IPS-20b (cell line): ENCODE data around the gene NF2.

Experiments used
- H3K27ac ChIP-seq: one replicate; pipeline ENCODE4 v1.5.1; 2013; ENCODE audit warnings: low read length
- H3K27me3 ChIP-seq: 2 replicates; pipeline ENCODE4 v1.6.1; 2013; ENCODE audit warnings: mild to moderate bottlenecking, low read length, inconsistent platforms; ENCODE audit not compliant: insufficient read depth
- H3K36me3 ChIP-seq: 2 replicates; pipeline ENCODE4 v1.6.1; 2013; ENCODE audit warnings: low read depth, mild to moderate bottlenecking, inconsistent platforms, low read length, moderate library complexity; ENCODE audit not compliant: insufficient read depth
- H3K4me1 ChIP-seq: 2 replicates; pipeline ENCODE4 v1.6.1; 2013; ENCODE audit warnings: mild to moderate bottlenecking, control low read depth, inconsistent platforms, low read length, moderate library complexity; ENCODE audit not compliant: insufficient read depth
- H3K4me3 ChIP-seq: 2 replicates; pipeline ENCODE4 v1.5.1; 2013; ENCODE audit warnings: mild to moderate bottlenecking, low read length, inconsistent platforms
- H3K9ac ChIP-seq: 2 replicates; pipeline ENCODE4 v1.6.1; 2013; ENCODE audit warnings: low read depth, mild to moderate bottlenecking, inconsistent platforms, low read length, moderate library complexity
- H3K9me3 ChIP-seq: 2 replicates; pipeline ENCODE4 v1.6.1; 2013; ENCODE audit warnings: mild to moderate bottlenecking, low read depth, low read length, inconsistent platforms; ENCODE audit not compliant: insufficient read depth

NF2 gene

DNA sequence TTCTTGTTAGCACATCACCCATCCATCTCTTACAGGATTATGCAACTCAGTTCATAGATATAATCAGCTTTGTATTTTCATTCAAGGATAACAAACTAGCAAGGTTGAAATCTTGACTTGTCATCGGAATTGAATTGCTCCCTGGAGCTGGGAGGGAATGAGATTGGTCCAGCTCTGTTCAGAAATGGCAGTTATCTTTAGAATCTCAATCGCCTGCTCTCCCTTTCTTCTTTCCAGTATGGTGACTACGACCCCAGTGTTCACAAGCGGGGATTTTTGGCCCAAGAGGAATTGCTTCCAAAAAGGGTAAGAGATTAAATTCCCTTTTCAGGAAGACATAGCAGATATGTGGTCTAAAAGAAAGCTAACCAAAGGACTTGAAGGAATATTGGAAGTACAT lies 51.0 kb downstream of the NF2 start:
- Histone ChIP-seq H3K9ac (no peak overlapping the region), H3K9me3 (no peaks in the 10 kb centered on the region), H3K4me1 (peaks cover 8% of the 10 kb centered on the region), H3K4me3 (no peak overlapping the region), H3K27ac (no peak overlapping the region), H3K27me3 (no peaks in the 10 kb centered on the region), H3K36me3 (peaks cover 24% of the 10 kb centered on the region)

DNA sequence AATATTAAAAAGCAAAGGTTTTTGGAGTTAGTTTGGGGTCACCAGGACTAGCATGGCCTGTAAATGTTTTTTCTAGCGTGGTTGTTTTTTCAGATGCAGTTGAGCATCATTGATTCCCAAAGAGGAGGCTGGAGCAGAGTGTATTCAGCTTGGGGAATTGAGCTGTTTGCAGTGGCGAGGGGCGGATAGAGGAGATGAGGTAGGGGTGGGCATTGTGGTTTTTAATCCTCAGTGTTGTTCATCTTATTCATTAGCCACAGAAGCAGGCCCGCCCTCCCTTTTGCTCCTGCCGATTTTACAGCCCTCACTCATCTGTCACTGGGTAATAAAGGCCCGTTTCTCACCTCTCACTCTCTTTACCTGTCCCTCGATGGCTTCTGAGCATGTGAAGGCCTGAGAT lies 51.4 kb downstream of the NF2 start:
- no peaks in the 10 kb centered on the region for H3K9me3 ChIP-seq
- no peak overlapping the region for H3K4me3 ChIP-seq
- H3K27ac ChIP-seq = no peak overlapping the region
- H3K4me1 ChIP-seq = peaks cover 8% of the 10 kb centered on the region
- H3K9ac ChIP-seq = no peak overlapping the region
- H3K27me3 ChIP-seq = no peaks in the 10 kb centered on the region
- peaks cover 29% of the 10 kb centered on the region for H3K36me3 ChIP-seq

DNA sequence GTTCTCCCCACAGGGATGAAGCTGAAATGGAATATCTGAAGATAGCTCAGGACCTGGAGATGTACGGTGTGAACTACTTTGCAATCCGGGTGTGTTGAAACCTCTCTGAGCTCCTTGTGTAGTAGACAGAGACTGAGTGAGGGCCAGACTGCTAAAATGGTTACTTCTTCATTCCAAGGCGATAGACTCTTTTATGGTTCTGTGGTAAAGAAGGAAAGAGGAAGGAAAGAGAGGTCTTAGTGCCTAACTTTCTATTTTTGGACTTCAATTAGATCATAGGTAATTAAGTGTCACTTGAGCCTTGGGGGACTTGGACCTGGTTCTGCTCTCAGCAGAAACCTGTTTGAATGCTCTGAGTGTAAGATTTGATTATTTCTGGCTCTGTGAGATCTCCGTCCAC lies 54.7 kb downstream of the NF2 start:
- Histone ChIP-seq H3K27me3 (no peaks in the 10 kb centered on the region), H3K4me1 (no peaks in the 10 kb centered on the region), H3K4me3 (no peak overlapping the region), H3K27ac (no peak overlapping the region), H3K9me3 (no peaks in the 10 kb centered on the region), H3K36me3 (peaks cover 52% of the 10 kb centered on the region), H3K9ac (no peak overlapping the region)

DNA sequence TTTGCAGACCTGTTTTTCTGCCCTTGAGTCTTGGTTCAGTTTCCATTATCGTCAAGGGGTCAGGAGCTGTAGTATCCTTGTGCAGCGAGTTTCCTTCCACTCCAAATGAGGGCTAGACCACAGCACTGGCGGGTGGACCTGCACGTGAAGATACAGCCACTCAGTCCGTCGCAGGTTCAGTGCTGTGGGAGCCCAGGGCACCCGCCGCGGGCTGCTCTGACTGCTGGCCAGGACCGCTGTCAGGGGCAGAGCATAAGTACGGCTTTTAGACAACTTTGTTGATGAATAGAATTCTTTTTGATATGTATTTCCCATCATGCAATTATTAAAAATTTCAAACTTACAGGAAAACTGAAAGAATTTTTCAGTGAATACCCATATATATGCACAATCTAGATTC lies 56.6 kb downstream of the NF2 start:
- no peak overlapping the region for H3K27ac ChIP-seq
- H3K9me3 ChIP-seq = no peaks in the 10 kb centered on the region
- H3K9ac ChIP-seq = no peak overlapping the region
- H3K4me1 ChIP-seq = no peaks in the 10 kb centered on the region
- no peaks in the 10 kb centered on the region for H3K27me3 ChIP-seq
- peaks cover 67% of the 10 kb centered on the region for H3K36me3 ChIP-seq
- H3K4me3 ChIP-seq = no peak overlapping the region

DNA sequence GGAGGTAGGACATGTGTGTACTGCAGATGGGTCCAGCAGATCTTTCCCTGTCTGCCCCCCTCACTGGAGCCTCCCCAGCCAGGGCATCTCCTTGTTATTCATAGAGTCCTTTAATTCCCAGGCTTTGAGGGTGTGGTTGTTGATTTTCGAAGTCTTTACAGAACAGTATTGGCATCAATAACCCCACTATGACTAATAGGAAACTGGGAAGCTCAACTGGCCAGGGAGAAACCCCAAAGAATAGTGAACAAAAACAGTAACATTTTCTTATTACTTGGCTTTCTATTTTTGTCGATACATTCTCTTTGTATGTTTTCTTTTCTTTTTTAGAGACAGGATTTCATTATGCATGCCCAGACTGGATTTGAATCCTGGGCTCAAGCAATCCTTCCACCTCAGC lies 57.9 kb downstream of the NF2 start:
- no peaks in the 10 kb centered on the region for H3K9me3 ChIP-seq
- H3K9ac ChIP-seq = no peak overlapping the region
- H3K36me3 ChIP-seq = peaks cover 73% of the 10 kb centered on the region
- no peak overlapping the region for H3K27ac ChIP-seq
- H3K27me3 ChIP-seq = no peaks in the 10 kb centered on the region
- H3K4me3 ChIP-seq = no peak overlapping the region
- H3K4me1 ChIP-seq = no peaks in the 10 kb centered on the region

DNA sequence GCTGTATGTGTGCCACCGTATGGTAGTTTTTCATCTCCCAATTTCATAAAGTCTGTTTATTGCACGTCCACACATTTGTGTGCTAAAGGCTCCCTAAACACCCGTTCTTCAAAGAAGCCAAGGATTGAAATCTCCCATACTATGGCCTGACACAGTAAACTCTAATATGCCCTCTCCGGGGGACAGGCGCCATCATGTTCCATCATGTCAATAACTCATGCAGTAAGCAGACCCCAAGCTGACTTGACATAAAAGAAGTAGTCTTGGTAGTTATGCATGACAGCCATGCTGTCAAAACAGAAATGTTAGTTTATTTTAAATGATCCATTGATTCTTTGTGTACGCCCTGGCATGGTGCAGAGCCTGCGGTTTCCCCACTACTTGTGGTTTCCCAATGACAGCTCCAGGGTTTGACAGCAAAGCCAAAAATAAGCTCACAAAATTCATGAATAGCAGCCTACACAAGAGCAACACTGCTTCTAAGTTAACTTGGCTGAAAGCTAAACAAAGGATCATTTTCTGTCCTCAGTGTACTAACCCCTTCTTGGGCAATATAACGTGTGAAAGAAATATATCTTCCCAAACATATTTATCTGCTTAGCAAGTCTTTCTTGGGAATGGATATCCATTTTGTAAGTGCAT lies 59.9 kb downstream of the NF2 start:
- Histone ChIP-seq H3K27me3 (no peaks in the 10 kb centered on the region), H3K9ac (no peak overlapping the region), H3K4me1 (no peaks in the 10 kb centered on the region), H3K4me3 (no peak overlapping the region), H3K27ac (no peak overlapping the region), H3K36me3 (peaks cover 75% of the 10 kb centered on the region), H3K9me3 (no peaks in the 10 kb centered on the region)

DNA sequence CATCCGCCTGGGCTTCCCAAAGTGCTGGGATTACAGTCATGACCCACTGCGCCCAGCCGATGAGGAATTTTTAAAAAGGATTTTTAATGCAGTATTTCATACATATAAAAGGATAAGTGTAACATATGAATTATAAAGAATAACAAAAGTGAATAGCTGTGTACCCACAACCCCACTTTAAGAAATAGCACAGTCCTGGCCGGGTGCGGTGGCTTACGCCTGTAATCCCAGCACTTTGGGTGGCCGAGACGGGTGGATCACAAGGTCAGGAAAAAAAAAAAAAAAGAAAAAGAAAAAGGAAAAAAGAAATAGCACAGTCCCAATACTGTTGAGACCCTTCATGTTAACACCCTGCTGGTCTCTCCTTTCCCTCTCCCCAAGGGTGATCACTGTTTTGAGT lies 62.1 kb downstream of the NF2 start:
- Histone ChIP-seq H3K4me1 (no peaks in the 10 kb centered on the region; the same call in 1 of the 2 replicates), H3K9ac (no peak overlapping the region), H3K9me3 (no peaks in the 10 kb centered on the region), H3K27me3 (no peaks in the 10 kb centered on the region), H3K4me3 (no peak overlapping the region), H3K36me3 (peaks cover 70% of the 10 kb centered on the region), H3K27ac (no peak overlapping the region)

DNA sequence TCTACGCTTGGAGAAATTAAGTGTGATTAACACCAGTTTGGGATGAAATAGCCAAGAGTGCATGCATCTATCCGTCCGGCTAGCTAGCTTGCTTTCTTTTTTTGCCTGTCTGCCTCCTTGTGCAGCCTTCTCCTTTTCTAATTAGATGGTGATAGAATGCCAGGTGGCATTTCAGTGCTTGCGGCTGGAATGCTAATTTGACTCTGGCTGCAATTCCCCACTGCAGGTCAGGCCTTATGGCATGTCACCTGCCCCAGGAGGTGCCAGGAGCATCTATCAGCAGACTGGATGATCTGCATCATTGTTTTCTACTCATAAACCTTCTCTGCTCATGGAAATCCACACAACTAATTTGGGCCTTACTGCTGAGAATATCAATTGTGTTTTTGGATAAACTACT lies 65.2 kb downstream of the NF2 start:
- Histone ChIP-seq H3K27ac (no peak overlapping the region), H3K9ac (no peak overlapping the region), H3K4me1 (no peaks in the 10 kb centered on the region; the same call in 1 of the 2 replicates), H3K36me3 (peaks cover 65% of the 10 kb centered on the region), H3K9me3 (no peaks in the 10 kb centered on the region), H3K4me3 (no peak overlapping the region), H3K27me3 (no peaks in the 10 kb centered on the region)

DNA sequence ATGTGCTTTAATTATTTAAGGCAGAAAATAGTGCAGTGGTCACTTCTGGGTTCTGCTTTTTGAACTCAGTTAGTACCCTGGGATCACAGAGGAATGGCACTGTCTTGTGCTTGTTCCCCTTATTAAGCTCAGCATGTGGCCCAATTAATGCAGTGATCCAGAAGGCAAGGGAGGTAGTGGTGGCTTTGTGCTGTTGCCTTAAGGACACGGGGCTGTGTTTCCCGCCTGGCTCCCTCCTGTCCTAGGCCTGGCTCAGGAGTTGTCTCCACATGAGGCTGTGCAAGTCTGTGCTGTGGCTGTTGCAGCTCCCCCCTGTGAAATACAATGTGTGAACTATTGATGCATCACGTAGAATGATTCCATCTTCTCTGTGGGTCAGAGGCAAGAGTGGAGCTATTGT lies 67.2 kb downstream of the NF2 start:
- Histone ChIP-seq H3K36me3 (peaks cover 68% of the 10 kb centered on the region), H3K4me3 (no peak overlapping the region), H3K4me1 (no peaks in the 10 kb centered on the region; the same call in 1 of the 2 replicates), H3K9me3 (no peaks in the 10 kb centered on the region), H3K27me3 (no peaks in the 10 kb centered on the region), H3K9ac (no peak overlapping the region), H3K27ac (no peak overlapping the region)

DNA sequence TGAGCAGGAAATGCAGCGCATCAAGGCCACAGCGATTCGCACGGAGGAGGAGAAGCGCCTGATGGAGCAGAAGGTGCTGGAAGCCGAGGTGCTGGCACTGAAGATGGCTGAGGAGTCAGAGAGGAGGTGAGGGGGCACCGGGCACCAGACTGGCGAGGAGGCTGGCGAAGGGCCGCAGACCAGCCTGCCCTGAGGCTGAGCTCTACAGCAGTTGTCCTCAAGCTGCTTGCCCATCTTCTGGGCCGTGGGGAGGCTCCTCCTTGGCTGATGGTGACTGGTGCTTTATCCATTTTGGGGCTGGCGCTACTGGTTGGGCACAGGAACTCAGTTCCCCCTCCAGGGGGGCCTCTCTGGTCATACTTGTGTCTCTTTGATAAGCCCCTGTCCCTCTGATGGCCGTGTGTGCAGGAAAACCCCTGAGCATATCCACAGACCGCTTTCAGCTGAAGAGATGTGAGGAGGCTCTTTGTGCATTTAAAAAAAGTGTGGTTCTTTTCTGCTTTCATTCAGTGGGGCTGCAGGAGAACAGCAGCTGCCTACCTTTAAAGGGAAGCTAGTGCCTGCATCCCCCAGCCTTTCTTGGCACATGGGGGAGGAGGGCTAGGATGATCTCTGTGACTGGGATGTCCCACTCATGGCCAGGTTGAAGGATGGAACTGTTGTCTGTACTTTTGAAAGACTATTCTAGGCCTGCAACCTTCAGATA lies 70.1 kb downstream of the NF2 start:
- H3K27me3 ChIP-seq = no peaks in the 10 kb centered on the region
- peaks cover 74% of the 10 kb centered on the region for H3K36me3 ChIP-seq
- no peaks in the 10 kb centered on the region for H3K9me3 ChIP-seq
- H3K9ac ChIP-seq = no peak overlapping the region
- H3K4me3 ChIP-seq = no peak overlapping the region
- no peaks in the 10 kb centered on the region; the same call in 1 of the 2 replicates for H3K4me1 ChIP-seq
- H3K27ac ChIP-seq = no peak overlapping the region

DNA sequence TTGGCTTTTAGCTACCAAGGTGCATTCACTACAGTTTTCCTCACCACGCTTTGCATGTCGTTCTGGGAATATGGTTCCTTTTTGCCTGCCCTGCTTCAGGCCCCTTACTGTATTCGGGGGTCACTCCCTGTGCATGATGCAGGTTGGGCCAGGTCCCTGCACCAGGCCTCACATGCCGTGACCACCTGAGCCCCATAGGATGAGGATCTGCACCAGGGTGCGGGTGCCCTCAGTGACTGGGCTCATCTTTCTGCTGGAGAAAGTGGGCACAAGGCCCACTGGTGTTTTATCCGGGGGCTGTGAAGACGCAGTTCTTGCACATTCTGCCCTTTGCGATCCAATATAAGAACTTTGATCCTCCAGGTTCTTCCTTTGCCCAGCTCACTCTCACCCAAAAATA lies 70.7 kb downstream of the NF2 start:
- Histone ChIP-seq H3K4me1 (no peaks in the 10 kb centered on the region; the same call in 1 of the 2 replicates), H3K9ac (no peak overlapping the region), H3K4me3 (no peak overlapping the region), H3K36me3 (peaks cover 74% of the 10 kb centered on the region), H3K9me3 (no peaks in the 10 kb centered on the region), H3K27ac (no peak overlapping the region), H3K27me3 (no peaks in the 10 kb centered on the region)

DNA sequence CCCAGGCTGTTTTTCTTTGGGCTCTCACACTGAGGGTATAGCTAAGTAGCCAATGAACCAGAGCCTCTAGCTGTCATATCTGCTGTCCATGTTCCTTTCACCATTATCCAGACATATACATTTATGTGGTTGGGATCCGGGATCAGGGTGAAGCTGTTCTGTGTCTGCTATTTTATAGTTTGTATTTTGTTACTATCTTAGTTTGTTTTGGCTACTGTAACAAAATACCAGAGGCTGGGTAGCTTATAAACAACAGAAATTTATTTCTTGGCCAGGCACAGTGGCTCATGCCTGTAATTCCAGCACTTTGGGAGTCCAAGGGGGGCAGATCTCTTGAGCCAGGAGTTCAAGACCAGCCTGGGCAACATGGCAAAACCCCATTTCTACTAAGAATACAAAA lies 75.9 kb downstream of the NF2 start:
- H3K4me3 ChIP-seq = no peak overlapping the region
- H3K27me3 ChIP-seq = no peaks in the 10 kb centered on the region
- H3K36me3 ChIP-seq = peaks cover 82% of the 10 kb centered on the region
- H3K9me3 ChIP-seq = no peaks in the 10 kb centered on the region
- no peak overlapping the region for H3K27ac ChIP-seq
- H3K9ac ChIP-seq = no peak overlapping the region
- H3K4me1 ChIP-seq = no peaks in the 10 kb centered on the region
